GM12875 (cell line): Measurements from ENCODE around the gene TBC1D21.

Experiments
- H3K4me3 ChIP-seq: one replicate; pipeline ENCODE4 v1.5.1; 2011; ENCODE audit warnings: low read depth, low read length, control low read depth
- CTCF ChIP-seq: IDR thresholded peaks from 2 replicates; pipeline ENCODE4 v1.5.1; 2011; ENCODE audit warnings: low read depth, mild to moderate bottlenecking, control low read depth, inconsistent platforms, low read length, moderate library complexity, borderline replicate concordance; ENCODE audit not compliant: insufficient read depth

TBC1D21 gene

GRCh38 chr15:73845907-73846306 lies 27.5 kb upstream of the TBC1D21 start:
- TF ChIP-seq CTCF = no peak
- H3K4me3 ChIP-seq = no peak overlapping the region

GRCh38 chr15:73849641-73850040 lies 23.7 kb upstream of the TBC1D21 start:
- no peak for TF ChIP-seq CTCF
- no peak overlapping the region for H3K4me3 ChIP-seq

- H3K4me3 ChIP-seq = no peak overlapping the region
- TF ChIP-seq CTCF = no peak
Observed at GRCh38 chr15:73850228-73850627, 23.1 kb upstream of the TBC1D21 start.

GRCh38 chr15:73851689-73852088 lies 21.7 kb upstream of the TBC1D21 start:
- no peak overlapping the region for H3K4me3 ChIP-seq
- no peak for TF ChIP-seq CTCF

- TF ChIP-seq CTCF = no peak
- no peak overlapping the region for H3K4me3 ChIP-seq
Observed at GRCh38 chr15:73852507-73852906, 20.9 kb upstream of the TBC1D21 start.

GRCh38 chr15:73854265-73854664 lies 19.1 kb upstream of the TBC1D21 start:
- TF ChIP-seq CTCF = no peak
- H3K4me3 ChIP-seq = no peak overlapping the region

- no peak for TF ChIP-seq CTCF
Observed at GRCh38 chr15:73856458-73857192, 16.7 kb upstream of the TBC1D21 start.

More at GRCh38 chr15:73856458-73857192, 16.7 kb upstream of the TBC1D21 start:
- no peak overlapping the region for H3K4me3 ChIP-seq
